HG03280 (cell line): ENCODE measurements around the gene RNF152.

Experiments used
- ATAC-seq: cut with Tn5 transposase; IDR thresholded peaks from one replicate; pipeline ENCODE4 v1.9.1; 2021; ENCODE audit warnings: mild to moderate bottlenecking, moderate library complexity; ENCODE audit not compliant: unreplicated experiment

RNF152 gene

DNA sequence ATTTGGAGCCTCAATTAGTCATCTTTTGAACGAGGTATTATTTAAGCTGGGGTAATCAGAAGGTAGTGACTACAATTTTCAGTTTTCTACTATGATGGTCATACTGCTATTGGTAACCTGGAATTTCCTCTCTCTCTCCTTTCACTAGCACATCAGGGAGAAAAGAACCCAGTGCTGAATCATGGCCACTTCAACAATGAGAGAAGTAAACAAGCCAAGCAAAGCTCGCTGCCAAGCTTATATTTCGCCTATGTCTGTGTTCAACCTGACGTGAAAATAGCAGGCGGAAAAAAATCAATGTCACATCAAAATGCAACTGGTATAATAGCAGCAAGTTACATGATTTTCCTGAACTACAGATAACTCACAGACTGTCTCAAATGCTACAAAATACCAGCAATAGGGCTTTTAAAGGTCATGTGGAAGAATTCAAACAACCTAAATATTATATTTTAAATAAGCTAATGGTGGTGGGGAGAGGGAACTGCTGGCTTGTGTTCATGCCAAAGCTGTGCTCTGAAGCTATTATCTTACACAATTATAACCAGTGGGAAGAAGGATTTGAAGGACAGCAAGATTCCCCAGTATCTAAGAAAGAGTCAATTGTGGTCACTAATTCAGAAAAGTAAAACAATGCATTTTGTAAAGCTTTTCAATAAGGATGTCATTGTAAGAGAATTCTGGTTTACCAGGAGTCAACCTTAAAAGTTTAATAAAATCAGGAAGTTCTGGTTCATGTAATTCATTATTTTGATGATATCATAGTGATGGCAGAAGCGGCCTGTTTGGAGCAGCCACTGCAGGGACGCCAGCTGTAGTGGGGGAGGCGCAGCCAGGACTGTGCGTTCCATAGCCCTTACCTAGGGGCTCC, 38.0 kb downstream of the RNF152 start:
- no peak for ATAC-seq

DNA sequence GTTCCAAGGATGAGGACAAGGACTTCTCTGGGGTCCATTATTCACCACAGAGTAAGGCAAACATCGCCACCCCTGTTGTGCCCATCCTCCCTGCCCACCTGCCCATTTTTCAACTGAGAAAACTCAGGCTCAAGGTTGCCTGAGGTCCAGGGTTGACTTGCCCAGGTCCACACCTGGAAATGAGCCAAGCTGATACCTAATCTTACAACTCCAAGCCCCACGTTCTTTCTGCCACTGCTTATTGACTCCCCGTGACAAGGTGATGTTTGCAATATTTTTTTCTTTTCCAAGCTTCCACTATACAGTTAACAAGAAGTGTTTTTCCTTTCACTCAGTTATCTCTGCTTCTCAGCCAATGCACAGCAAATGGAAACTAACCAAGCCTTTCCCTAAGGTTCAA, 39.0 kb downstream of the RNF152 start:
- no peak for ATAC-seq

DNA sequence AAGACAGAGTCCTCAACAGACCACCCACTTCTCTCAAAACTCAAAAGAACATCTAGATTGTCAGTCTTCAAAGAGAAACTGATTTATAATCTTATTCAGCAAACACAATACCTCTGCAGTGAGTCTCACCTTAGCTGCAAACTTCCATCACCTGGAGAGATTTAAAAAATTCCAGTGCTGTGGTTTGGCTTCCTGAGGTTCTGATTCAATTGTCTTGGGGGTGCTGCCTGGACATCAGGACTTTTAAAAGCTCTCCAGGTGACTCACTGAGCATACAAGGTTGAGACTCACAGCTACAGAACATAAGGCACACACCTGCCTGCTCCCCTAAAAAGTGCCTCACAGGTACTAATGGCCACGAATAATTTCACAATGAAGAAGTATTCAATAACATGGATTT, 40.3 kb downstream of the RNF152 start:
- ATAC-seq, result no peak

DNA sequence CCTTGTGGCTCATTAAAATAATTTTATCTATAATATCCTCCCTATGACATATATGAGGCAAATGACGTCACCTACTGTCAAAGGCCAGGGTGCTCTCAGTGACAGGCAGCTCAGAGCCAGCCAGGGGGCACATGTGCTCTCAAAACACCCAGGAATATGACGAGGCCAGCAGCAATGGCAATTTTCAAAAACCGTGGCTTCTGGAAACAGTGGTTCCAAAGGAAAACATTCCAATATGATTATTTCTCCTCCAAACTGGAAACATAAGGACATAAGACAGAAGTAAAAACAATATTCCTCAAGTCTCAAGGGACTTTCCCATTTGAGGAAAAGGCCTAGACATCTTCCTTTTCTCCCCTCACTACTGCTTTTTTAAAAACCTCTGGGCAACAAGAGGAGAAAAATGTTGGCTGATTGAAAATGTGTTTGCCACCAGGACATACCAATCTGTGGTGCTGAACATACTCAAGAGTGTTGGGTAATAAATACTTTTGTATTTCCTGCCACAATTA, 40.8 kb downstream of the RNF152 start:
- no peak for ATAC-seq

DNA sequence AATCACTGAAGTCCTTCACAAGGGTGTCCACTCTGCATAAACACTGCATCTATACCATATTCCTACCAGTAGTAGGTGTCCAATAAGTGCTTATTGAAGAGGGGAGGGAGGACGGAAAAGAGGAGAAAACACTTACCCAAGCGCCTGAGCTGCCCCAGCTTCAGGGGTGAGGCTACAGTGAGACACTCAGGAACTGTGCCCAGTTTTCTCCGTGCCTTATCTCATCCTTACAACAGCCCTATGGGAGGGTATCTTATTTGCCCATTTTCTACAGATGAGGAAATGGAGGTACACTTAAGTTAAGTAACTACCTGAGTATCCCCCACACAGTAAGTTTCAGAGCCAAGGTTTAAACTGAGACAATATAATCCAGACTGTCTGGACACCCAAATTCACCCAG, 41.5 kb downstream of the RNF152 start:
- ATAC-seq, result no peak

DNA sequence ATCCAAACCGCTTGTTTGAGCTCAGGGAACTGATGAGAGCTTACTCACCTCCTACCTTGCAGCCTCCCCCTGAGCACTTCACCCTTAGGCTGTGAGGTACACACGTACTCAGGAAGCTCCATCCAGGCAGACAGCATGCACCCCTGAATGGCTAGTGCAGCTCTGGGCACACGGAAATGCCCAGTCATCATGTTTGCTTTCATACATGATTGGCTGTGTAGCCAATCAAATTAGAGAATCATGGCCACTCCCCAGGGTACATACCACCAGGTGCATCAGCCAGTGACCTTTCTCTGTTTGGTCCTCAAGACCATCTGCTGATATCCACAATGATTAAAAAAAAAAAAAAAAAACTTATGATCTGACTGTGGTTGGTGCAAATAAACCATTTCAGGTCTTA, 42.1 kb downstream of the RNF152 start:
- no peak for ATAC-seq

DNA sequence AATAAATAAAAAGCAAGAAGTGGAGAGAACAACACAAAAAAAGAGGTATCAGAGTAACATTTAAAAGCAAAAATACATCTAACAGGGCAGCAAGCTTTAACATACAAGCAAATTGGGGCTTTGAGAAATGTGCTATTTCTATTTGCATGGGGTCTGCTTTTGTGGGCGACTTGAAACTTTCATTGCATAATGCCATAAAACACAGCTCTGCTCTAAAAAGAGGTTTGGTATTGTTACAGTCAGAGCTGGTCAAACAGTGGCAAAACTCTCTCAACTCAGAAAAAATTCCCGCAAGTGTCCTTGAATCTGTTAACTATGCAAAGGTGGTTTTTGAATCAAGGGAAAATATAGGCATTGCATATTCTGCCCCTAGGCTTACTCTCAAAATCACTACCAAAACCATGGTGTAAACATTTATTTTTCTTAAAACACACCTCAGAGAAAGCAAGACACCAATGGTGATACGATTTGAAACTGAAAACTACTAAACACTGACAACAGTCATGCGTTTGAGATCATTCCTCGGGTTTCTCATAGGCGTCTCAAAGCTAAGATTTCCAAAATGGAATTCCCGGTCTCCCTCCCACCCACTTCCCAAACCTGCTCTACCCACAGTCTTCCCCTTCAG, 45.5 kb downstream of the RNF152 start:
- no peak for ATAC-seq

DNA sequence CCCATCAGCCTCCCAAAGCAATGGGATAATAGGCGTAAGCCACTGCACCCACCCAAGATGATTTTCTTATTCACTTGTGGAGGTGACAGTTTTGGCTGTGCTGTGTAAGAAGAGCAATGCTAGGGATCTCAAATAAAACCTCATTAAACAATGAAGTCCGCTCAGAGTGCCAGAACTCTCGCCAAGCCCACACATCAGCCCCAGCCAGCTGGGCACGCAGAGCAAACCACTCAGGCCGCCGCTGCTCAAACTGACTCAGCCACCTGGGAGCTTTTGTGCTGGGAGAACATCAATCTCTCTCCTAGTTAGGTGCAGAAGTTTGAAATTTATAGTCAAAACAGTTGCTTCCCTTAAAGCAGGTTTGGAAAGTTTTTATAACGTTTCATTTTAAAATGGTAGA, 47.6 kb downstream of the RNF152 start:
- no peak for ATAC-seq

DNA sequence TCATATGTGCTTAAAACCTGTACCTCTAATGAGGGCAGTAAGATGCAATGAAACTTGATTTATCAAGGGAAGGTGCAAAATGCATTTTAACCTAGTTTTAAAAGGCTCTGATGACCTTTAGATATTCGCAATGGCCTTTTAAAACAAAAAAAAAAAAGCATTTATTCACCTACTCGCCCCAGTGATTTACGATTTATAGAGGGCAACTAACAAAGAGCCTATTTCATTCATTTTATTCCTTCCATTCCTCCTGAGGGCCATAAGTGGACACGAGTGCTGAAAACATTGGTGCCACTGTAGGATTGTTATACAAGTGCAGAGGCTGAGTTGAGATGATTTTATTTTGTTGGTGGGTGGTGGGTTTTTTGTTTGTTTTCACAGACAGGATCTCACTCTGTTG, 48.1 kb downstream of the RNF152 start:
- ATAC-seq, result no peak

DNA sequence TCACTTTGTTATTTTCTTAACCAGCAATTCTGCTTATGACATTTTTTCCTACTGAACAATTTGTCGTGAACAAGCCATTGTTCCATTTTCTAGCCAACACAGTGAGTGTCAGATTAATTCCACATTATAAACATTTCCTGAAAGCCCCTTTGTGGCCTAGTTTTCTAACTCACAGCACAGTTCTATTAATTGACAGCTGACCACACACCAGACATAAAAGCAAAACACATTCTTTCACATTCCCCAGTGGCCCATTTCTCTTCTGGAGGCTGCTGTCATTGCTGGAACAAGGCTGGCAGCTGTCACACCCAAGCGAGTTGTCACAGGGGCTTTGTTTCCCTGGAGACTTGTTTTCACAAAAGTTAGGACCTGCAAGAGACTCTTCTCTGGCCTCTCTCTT, 50.7 kb downstream of the RNF152 start:
- ATAC-seq, result no peak

DNA sequence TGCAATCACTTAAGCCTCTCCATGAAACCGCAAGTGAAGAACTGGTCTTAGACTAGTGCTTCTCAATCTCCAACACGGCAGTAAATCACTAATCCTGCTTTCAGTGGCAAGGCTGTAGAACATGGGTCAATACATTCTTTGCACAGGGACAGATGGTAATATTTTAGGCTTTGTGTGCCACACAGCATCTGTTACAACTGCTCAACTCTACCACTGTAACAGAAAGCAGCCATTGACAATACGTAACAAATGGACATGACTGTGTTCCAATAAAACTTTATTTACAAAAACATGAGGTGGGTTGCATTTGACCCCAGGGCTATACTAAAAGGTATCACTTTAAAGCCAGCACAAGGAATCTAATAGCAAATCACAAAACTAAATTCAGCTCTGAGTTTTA, 51.1 kb downstream of the RNF152 start:
- no peak for ATAC-seq

DNA sequence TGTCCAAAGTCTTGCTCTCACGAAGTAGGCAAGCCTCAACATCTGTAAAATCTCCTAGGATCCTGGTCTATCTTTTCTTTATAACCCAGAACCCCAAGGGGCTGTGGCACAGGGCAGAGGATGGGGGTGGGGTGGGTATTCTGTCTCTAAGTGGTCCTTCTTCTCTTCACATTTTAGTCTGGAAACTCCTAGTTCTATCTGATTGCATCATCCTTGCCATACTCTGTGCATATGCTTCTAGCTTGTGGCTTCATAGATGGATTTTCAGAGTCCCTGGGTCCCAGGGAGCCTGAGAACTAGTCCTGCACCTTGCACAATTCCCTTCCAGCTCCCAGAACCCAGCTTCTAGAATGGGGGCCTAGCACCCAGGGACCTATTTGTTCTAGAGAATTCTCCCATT, 52.5 kb downstream of the RNF152 start:
- ATAC-seq, result no peak

DNA sequence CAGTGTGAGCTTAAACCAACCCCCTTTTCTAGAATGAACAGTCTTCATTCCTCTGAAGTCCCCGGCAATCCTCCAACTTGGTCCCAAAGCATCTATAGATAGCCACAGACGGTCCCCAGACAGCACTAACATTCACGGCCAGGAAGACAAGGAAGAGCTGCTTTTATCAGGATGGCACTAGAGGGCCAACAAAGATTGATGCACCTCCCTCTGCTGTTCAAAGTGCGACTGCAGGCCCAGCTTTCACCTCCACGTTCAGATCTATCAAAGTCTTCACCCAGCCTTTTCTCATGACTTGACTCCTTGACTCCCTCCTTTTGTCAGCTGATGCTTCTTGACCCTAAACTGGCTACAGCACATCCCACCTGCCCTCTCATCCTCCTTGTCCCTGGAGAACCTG, 54.3 kb downstream of the RNF152 start:
- ATAC-seq, result no peak

DNA sequence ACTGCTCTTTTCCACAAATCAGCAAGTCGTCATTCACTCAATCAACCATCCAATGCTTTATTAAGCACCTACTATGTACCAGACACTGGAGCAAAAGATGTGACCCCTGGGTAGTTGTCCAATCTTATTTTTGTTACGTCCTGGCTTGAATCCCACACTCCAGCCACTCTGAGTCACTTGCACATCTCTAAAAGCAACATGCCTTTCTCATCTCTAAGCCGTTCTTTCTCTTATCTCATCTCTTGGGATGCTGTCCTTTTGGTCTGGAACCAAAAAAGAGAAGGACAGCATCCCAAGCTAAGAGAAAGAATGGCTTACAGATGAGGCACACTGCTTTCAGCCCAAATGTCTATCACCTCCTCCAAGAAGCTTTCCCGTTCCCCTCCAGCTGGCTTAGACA, 58.8 kb downstream of the RNF152 start:
- no peak for ATAC-seq

DNA sequence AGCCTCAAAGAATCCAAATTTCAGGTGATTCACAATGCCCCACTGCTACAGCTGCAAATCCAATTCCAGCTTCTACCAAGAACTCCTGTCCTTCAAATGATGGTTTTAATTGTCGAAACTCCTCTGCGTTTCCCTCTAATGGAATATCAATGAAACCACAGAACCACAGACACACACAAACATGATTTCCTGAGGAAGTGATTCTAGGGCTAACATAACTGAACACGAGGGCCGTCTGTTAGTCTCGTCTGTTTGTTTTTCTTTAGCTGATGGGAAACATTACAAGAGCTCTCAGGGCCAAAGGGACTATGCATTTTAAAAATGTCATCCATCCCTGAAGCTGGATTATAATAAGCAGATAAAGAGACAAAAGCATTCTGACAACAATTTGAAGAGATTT, 59.4 kb downstream of the RNF152 start:
- ATAC-seq, result no peak

DNA sequence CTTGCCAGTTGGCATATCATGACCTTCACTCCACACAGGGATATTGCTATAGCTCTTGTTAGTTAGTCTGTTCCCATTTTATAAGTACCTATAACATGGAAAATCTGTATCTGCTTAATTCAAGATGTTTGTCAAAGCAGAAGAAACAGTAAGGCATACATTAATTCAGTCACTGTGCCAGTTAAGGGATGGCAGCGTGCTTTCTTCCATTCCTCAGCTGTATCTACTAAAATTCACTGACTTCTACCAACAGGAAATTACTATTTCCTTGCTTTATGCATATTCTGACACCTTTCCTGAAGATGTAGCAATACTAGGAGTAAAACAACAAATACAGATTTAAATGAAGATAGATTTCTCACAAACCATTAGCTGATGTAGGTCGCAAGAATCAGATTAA, 59.9 kb downstream of the RNF152 start:
- no peak for ATAC-seq

DNA sequence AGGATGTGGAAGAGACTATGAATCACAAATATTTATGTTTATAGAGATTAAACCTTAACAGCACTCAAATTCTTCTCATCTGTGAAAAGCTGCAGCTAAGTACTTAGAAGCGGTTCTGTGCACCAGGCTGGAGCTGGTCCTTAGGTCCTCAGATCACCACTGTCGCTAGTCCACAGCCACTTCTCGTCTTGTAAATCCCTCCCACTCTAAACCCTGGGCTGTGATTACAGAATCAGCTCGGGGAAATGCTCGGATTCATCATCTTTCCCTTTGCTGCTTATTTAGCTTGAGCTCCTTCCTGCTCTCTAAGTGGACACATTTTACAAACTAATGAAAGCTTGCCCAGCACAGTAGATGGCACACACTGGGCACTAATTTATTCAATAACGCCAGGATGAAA, 61.7 kb downstream of the RNF152 start:
- no peak for ATAC-seq

DNA sequence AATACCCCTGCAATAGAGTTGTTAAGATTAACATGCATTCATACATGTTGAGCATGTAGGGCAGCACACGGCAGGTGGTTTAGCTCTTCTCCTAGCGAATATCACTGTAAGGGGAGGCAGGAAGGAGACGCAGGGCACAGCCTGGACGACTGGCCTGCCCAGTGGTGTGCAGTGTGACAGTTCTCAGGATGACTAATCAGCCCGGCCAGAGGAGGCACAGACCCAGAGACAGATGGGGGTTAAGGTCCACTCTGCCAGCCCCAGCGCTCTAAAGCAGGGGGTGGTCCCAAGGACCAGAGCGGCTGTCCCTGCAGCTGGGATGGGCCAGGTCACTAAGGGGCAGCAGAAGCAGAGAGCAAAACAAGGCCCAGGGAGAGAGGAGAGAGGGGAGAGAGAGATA, 63.7 kb downstream of the RNF152 start:
- ATAC-seq, result no peak

DNA sequence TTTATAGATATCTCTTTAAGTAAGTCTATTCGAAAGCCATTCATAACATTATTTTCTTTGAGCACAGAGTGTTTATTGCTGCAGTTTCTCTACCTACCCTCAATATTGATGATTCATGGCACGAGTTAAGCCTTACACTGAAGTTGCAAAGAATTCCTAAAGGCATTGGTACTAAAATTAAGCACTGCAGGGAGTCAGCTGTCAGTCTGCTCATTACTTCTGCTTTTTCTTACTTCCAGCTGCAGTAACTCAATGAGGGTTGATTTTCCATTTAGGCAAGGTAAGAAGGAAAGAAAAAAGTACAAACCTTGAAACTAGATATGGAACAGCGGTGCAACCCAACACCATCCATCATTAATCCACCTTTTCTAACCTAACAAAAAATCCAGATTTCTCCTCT, 65.2 kb downstream of the RNF152 start:
- no peak for ATAC-seq

DNA sequence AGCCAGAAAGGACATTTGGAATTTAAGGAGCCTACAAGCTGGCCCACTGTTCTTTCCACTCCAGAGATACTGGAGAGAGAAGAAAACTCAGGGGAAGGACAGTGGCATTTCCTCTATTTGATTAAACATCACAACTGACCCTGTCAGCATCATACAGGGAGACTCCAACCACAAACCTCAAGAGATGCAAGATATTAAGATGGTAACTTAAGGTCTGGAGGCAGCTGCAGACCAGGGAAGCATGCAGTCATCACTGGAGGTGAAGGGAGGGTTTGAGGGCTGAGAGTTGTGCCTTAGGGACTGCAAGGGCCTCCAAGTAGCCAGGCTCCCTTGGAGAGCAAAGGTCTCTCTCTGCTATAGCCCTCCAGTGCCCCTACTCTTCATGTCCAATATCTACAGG, 67.4 kb downstream of the RNF152 start:
- no peak for ATAC-seq

DNA sequence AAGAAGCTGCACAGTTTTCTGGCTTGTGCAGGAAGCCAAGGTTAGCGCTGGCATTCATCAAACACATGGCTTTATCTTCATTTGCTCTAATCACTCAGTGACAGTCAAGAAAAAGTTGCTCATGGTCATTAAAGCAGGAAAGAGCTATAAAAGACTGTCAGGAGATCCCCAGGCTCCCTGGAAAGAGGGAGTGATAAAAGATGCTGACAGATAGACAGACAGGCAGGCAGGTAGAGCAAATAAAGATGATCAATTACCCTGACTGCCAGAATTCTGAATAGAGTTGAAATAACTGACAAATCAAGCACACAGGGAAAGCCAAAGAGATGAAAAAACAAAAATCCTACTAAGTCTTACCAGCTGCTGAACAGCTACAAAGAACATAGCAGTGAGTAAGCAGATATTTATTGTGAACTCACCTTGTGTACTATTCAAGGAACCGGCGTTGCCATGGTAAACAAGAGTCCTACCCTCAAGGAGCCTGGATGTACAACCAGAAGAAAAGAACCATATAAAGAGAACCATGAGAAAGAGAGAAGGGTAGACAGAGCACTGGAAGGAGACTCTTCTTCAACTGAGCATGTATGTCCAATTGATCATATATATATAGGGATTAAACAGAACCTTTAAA, 68.0 kb downstream of the RNF152 start:
- no peak for ATAC-seq

DNA sequence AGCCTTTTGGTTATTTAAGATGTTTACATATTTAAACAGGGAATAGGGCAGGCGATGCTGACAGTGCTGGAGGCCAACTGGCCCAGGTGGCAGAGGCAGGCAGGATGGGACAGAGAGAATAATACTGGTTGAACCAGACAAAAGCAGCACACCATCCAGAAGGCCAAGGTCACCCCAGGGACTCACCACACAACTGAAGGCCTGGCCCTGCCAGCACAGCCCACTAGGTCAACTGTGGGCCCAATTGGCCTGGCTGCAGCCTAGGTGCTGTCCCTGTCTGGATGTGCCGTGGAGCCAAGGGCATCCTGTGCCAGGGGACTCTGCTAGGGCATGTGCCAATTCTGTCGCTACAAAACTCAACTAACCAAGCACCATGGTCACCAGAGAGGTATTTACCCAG, 69.2 kb downstream of the RNF152 start:
- ATAC-seq, result no peak
